ENCODE data around the gene LAMP2.
A peak's percentile ranks its signal among the peaks of the same experiment; 100 is the strongest.
"Not testable (repeated sequence)": the region's sequence is repeated elsewhere in the genome, so short reads cannot be mapped to it uniquely, and the experiment has no call there.

Gene LAMP2

GRCh38 chrX:120468825-120469525 lies at the start of gene LAMP2:
Gene LAMP2, minus strand, starts transcription at chrX:120469296. Its CDS starts 127 bp downstream, at chrX:120469169.
- peak; percentile 80 to 84 for DNase-seq

- no peak for DNase-seq
Measured at GRCh38 chrX:120517936-120518335, 48.8 kb upstream of the LAMP2 start.

- DNase-seq = peak in 1 of 2 donors; percentile 1
Measured at GRCh38 chrX:120514236-120514635, 45.1 kb upstream of the LAMP2 start.

GRCh38 chrX:120512627-120513026 lies 43.5 kb upstream of the LAMP2 start:
- no peak for DNase-seq

GRCh38 chrX:120512222-120512621 lies 43.1 kb upstream of the LAMP2 start:
- no peak for DNase-seq

GRCh38 chrX:120504569-120504968 lies 35.5 kb upstream of the LAMP2 start:
- DNase-seq = no peak

GRCh38 chrX:120499301-120500072 lies 30.4 kb upstream of the LAMP2 start:
- no peak for DNase-seq

- not testable (repeated sequence) for DNase-seq
Measured at GRCh38 chrX:120490119-120490518, 21.0 kb upstream of the LAMP2 start.

GRCh38 chrX:120486786-120487185 lies 17.7 kb upstream of the LAMP2 start:
- no peak for DNase-seq

- DNase-seq = peak; percentile 49 to 66
Measured at GRCh38 chrX:120485638-120486520, 16.8 kb upstream of the LAMP2 start.

- DNase-seq = no peak
Measured at GRCh38 chrX:120485315-120485637, 16.2 kb upstream of the LAMP2 start.

- DNase-seq = no peak
Measured at GRCh38 chrX:120477453-120477852, 8.4 kb upstream of the LAMP2 start.

GRCh38 chrX:120476714-120477113 lies 7.6 kb upstream of the LAMP2 start:
- no peak for DNase-seq

- peak in 1 of 2 donors; percentile 50 for DNase-seq
Measured at GRCh38 chrX:120475447-120475846, 6.4 kb upstream of the LAMP2 start.

GRCh38 chrX:120474085-120474484 lies 5.0 kb upstream of the LAMP2 start:
- DNase-seq = no peak

GRCh38 chrX:120469657-120470056 lies 561 bp upstream of the LAMP2 start:
- DNase-seq = not testable (repeated sequence)

GRCh38 chrX:120468479-120468824 lies 644 bp downstream of the LAMP2 start:
- no peak for DNase-seq

- no peak for DNase-seq
Measured at GRCh38 chrX:120468071-120468470, 1.0 kb downstream of the LAMP2 start.

GRCh38 chrX:120464411-120464810 lies 4.7 kb downstream of the LAMP2 start:
- no peak for DNase-seq

GRCh38 chrX:120463241-120463640 lies 5.9 kb downstream of the LAMP2 start:
- DNase-seq = no peak

GRCh38 chrX:120462370-120462769 lies 6.7 kb downstream of the LAMP2 start:
- DNase-seq = no peak

GRCh38 chrX:120459309-120459708 lies 9.8 kb downstream of the LAMP2 start:
- DNase-seq = no peak

- DNase-seq = peak in 1 of 2 donors; percentile 5
Measured at GRCh38 chrX:120457766-120458180, 11.3 kb downstream of the LAMP2 start.
